HFF-Myc (cell line): Measurements from ENCODE around the gene NRCAM.

Experiments
- DNase-seq: peaks from one replicate; pipeline ENCODE4 v3.0.0-alpha.2; 2011; ENCODE audit warnings: low read depth; ENCODE audit errors: extremely low read depth
- H3K4me3 ChIP-seq: replicated peaks from 2 replicates; pipeline ENCODE4 v1.5.1; 2011; ENCODE audit warnings: low read depth, mild to moderate bottlenecking, control low read depth, low read length
- CTCF ChIP-seq: IDR thresholded peaks from 2 replicates; pipeline ENCODE4 v1.5.1; 2012; ENCODE audit warnings: mild to moderate bottlenecking, low read depth, low read length, control low read depth; ENCODE audit errors: missing control alignments

Gene NRCAM

GRCh38 chr7:108488768-108489538 is 32.7 kb upstream of the NRCAM start:
- DNase-seq = no peak
- TF ChIP-seq CTCF = no peak
- H3K4me3 ChIP-seq = no peak overlapping the region

GRCh38 chr7:108487646-108488045 is 31.4 kb upstream of the NRCAM start:
- no peak for DNase-seq
- TF ChIP-seq CTCF = no peak
- H3K4me3 ChIP-seq = no peak overlapping the region

GRCh38 chr7:108486291-108486966 is 30.2 kb upstream of the NRCAM start:
- no peak for TF ChIP-seq CTCF
- no peak for DNase-seq
- H3K4me3 ChIP-seq = no peak overlapping the region

- H3K4me3 ChIP-seq = no peak overlapping the region
- DNase-seq = no peak
- no peak for TF ChIP-seq CTCF
These were observed 27.9 kb upstream of the NRCAM start for GRCh38 chr7:108484137-108484536.

GRCh38 chr7:108480311-108480710 is 24.1 kb upstream of the NRCAM start:
- DNase-seq = no peak
- TF ChIP-seq CTCF = no peak
- H3K4me3 ChIP-seq = no peak overlapping the region

GRCh38 chr7:108479751-108480150 is 23.5 kb upstream of the NRCAM start:
- H3K4me3 ChIP-seq = no peak overlapping the region
- no peak for DNase-seq
- TF ChIP-seq CTCF = no peak
